IPS-NIHi11 (cell line): ENCODE data around the gene OTP.
"Not testable (repeated sequence)": the region's sequence is repeated elsewhere in the genome, so short reads cannot be mapped to it uniquely, and the experiment has no call there.

Experiments
- DNase-seq: peaks from one replicate; pipeline ENCODE4 v3.0.0; 2012; ENCODE audit warnings: mixed read lengths, low spot score

OTP gene

GRCh38 chr5:77608927-77609326, 29.6 kb downstream of the OTP start:
- DNase-seq, result not testable (repeated sequence)

GRCh38 chr5:77607324-77607723, 31.2 kb downstream of the OTP start:
- DNase-seq, result no peak

DNA sequence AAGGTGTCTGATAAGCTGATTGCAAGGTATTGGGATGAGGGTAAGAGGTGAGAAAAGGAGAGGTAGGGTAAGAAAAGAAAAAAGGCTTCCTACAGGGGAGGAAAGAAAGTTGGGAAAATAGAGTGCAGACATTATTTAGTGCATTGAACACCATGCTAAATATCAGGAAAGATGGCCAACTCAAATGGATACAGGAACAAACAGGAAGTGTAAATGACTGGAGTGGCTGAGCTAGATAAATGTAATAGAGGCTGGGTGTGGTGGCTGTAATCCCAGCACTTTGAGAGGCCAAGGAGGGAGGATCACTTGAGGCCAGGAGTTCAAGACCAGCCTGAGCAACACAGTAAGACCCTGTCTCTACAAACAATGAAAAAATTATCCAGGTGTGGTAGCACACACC, 32.2 kb downstream of the OTP start:
- no peak for DNase-seq

DNA sequence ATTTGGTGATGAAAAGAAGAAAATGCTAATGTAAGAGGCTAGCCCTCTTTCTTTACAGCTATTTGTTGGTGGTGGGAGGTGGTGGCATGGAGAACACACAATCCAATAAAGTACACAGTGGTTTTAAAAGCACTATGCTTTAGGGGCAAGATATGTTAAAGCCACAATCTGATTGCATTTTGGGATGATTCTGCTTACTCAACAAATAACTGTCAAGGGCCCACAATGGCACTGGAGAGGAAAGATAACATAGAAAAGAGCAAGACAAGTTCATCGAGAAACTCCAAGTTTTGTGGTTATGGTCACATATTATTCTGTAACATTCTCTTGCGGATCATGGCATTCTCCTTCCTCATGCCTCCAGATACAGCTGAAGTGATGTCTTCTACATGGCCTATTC, 38.8 kb downstream of the OTP start:
- DNase-seq, result no peak

GRCh38 chr5:77590347-77590746, 48.2 kb downstream of the OTP start:
- no peak for DNase-seq

DNA sequence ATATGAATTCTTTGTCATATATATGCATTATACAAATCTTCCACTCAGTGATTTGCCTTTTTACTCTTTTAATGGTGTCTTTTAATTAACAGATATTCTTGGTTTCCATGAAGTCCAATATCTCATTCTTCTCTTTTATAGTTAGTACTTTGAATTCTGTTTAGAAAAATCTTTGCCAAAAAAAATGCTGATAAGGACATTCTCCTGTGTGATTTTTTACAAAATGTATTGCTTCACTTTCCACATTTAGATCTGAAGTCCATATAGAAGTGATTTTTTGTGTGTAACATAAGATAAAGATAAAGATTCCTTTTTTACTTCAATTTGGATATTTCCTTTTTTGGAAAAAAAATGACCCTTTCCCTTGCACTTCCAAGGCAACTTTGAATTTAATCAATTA, 50.3 kb downstream of the OTP start:
- no peak for DNase-seq

- no peak for DNase-seq
Observed at GRCh38 chr5:77586101-77586500, 52.4 kb downstream of the OTP start.

- not testable (repeated sequence) for DNase-seq
Observed at GRCh38 chr5:77582143-77582542, 56.4 kb downstream of the OTP start.
